Stimulated activated CD4-positive, alpha-beta T cell treated with anti-CD3 and anti-CD28 coated beads, Interleukin-12 subunit alpha, Interleukin-12 subunit beta, amount 100 ng/mL, for 24 hours (primary cell): ENCODE measurements around the gene GAL.

ENCODE experiments used
- DNase-seq, 2 experiments: peaks; one replicate each; pipeline ENCODE4 v3.0.0-alpha.2; 2020; ENCODE audit warnings: low read depth in 2 of 2

GAL gene

GRCh38 chr11:68658661-68659060 lies 25.7 kb upstream of the GAL start:
- DNase-seq = no peak

DNA sequence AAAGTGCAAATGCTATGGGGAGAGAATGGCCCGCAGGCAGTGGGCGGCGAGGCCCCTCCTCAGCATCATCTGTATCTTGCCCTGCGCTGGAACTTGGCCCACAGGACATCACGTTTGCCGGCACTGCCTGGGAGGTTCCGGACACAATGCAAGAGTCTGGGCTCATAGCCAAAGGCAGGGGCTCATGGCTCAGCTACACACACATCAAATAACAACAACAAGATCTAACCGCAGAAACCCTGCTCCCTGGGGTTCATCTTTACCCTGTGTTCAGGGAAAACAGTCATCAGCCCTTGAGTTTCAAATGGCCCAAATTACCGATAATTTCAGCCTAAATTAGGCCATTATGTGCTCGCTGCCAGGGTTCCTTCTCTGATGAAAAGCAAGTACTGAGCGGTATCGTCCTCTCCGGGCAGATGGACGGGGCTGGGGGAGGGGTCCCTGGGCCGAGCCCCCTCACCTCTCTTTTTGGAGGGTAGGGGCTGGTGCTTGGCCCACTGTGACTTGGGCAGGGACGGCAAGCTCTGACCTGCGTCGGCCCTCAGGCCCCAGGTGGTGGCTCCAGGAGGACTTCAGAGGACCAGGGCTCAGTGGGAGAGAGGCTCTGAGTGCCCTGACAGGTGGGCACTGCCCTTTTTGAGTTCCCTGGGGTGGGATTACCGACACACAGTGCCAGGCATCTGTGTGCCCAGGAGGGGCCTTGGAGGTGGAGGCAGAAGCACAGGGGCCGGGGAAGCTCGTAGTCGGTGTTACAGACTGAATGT lies 25.0 kb upstream of the GAL start:
- no peak for DNase-seq

- no peak for DNase-seq
Observed at GRCh38 chr11:68660066-68660810, 24.1 kb upstream of the GAL start.

DNA sequence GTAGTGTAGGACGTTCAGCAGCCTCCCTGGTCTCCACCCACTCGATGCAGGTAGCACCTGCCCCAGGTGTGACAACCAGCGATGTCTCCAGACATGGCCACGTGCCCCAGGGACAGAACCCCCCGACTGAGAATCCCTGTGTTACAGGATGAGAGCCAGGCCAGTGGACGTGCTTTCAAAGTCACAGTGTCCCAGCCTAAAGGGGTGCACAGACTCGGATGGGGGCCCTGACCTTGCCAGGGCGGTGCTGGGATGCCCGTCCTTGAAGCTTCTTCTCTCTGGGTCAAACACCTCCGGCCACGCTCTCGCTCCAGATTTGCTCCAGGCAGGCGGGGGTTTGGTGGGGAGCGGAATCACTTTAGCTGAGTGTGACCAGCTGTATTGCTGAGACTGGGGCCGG lies 23.3 kb upstream of the GAL start:
- DNase-seq = no peak

- DNase-seq = no peak
Observed at GRCh38 chr11:68661697-68662603, 22.4 kb upstream of the GAL start.

- DNase-seq = no peak
Observed at GRCh38 chr11:68663482-68664010, 20.8 kb upstream of the GAL start.

DNA sequence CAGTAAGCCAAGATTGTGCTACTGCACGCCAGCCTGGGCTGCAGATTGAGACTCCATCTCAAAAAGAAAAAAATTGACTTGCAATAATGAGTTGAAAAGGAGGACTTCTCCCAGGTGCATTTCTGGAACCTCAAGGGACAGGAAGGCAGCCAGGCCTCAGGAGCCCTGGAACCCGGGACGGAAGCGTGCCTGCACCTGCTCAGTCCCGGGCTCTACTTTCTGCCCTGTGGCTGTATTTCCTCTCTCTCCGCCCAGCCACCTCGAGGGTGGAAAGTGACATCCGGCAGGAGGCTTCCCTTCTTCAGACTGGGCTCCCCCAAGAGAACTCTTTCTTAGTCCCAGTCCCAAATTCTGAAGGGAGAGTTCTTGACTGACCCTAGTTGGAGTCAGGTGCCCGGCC lies 20.2 kb upstream of the GAL start:
- no peak for DNase-seq

DNA sequence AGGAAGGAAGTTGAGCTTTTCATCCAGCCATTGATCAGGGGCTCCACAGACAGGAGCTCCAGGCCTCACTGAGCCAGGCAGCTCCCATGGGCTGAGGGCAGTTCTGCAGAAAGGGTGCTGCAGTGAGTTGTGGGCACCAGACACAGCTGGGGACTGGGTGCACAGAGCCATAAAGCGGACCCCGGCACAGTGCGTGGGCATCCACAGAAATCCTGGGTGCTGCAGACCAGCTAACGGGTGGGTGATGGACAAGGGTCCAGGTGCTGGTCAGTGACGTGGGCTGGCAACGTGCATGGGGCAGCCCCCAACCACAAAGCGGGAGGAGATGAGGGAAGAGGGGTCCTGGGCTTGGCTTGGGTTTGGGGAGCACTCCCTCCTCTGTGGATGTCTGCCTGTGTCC lies 19.4 kb upstream of the GAL start:
- DNase-seq = no peak

DNA sequence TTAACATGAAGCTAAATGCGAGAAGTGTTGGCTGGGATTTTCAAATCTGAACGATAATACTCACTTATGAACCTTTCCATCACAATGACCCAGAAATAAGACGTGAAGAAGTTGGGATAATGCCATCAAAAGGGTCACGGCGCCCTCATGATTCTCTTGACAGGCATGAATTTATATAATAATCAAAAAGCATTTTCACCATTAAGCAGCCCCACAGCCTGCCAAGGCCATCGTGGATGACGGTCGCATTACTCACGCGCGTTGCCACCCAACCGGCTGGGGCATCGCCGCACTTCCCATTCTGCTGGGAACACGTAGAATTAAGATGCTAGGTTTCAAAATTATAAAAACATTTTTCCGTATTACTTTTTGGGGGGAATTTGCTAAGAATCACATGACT lies 18.9 kb upstream of the GAL start:
- DNase-seq = no peak

GRCh38 chr11:68666849-68667248 lies 17.5 kb upstream of the GAL start:
- DNase-seq = no peak

DNA sequence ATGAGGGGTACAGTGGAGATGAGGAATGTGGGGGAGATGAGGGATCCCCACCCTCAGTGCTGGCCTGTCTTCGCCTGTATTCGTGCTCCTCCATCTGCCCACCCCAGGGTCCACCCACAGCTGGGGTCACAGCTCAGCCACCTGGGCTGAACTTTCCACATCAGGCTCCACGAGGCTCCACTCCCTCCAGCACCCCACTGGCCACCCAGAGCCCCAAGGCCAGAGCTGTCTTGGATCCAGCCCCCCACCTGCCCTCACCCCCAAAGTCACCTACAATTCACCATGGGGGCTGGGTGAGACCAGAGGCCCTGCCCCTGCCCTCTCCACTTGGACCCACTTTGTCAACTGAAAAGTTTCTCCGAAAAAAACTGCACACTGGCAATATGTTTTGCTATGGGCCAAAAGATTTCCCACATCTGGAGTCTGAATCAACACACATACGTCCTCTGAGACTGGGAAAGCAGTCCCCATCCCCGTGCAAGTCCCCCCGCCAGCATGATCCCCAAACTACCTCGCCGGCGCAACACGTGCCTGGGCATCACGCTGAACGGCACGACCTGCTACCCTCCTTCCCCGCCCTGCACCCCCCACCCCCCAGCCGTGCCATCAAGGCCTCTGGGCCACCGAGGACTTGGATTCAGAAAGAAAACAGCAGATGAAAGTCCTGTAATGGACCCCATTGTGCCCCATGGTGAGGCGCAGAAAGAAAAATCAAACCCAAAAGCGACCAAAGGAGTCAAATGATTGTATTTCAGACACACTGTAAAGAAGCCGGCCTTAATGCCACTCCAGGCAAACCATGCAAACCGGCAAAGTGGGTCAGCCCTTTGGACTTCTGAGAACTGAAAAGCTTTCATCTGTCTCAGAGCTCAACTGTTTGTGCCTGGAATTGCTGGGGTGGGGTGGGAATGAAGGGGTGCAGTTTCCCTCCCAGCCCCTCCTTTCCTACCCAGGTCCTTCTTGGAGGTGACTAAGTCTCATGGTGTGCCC lies 16.5 kb upstream of the GAL start:
- DNase-seq = no peak

GRCh38 chr11:68669301-68670090 lies 14.8 kb upstream of the GAL start:
- DNase-seq = no peak

DNA sequence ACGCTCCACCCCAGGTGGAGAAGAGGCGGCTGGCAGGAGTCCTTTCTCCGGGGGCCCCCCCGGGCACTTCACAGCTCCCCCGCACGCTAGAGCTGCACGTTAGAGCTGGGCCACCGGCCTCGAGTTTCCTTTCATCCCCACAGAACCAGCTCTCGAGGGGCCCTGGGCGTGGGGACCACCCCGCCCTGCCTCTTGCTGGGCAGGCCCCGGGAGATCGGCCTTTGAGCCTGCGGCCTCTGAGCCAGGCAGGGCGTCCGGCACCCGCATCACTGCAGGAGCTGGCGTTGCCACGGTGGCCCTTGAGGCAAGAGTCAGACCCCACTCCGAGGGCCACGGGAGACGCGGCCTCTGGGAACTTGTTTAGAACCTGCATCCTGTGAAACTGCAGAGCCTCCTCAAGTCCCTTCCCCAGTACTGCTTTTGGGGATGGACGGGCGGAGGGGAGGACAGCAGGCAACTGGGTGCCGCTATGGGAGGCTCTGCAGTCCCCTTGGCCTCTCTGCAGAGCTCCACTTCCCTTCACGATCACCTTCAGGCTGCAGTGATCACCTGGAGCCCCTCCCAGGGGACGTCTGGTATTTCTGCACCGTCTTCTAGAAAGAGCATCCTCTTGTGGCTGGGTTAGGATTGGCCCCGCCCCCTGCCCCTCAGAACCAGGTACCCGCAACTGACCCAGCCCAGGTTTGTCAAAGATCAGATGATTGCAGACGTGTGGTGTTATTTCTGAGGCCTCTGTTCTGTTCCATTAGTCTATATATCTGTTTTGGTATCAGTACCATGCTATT lies 13.9 kb upstream of the GAL start:
- DNase-seq = no peak

- DNase-seq = no peak
Observed at GRCh38 chr11:68673306-68673945, 10.9 kb upstream of the GAL start.

GRCh38 chr11:68673991-68674390 lies 10.4 kb upstream of the GAL start:
- DNase-seq = no peak

- no peak for DNase-seq
Observed at GRCh38 chr11:68674461-68674860, 9.9 kb upstream of the GAL start.

GRCh38 chr11:68677432-68677831 lies 6.9 kb upstream of the GAL start:
- DNase-seq = no peak

DNA sequence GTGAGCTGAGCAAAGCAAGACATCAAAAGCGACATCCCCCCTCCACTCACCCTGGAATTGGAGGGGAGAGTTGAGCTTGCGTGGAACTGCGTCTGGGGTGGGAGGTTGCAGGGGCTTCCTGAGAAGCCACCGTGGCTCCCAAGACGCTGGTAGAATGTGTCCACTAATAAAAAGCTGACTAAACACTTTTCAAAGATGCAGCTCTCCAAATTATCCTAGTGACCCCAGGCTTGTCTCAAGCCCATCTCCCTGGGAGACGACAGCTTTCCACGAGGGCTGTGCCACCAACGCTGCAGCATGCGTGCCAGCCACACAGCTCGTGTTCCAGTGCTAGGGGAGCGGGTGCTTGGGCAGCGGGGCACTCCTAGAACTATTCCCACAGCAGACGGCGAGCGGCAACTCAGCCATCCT lies 6.3 kb upstream of the GAL start:
- no peak for DNase-seq
